CD8-positive, alpha-beta memory T cell (primary cell): ENCODE measurements around the gene RFX3. TPM values are rescaled to one million over a fixed set of nuclear protein-coding genes. Genes with fewer than 3 reads are reported as not detected.
A peak's percentile ranks its signal among the peaks of the same experiment; 100 is the strongest.

ENCODE experiments used
- CTCF ChIA-PET: fragments of 350-600 bp; sonication (Branson Sonifier 250); formaldehyde crosslinking; loops from one replicate; lab custom pipeline; 2021; ENCODE audit warnings: antibody characterized with exemption; lab: Charles Lee
- POLR2A ChIA-PET: fragments of 350-600 bp; sonication (Branson Sonifier 250); formaldehyde crosslinking; loops from one replicate; lab custom pipeline; 2021; ENCODE audit warnings: antibody characterized with exemption; lab: Charles Lee
- DNase-seq, 5 donors: peaks; one replicate each; pipeline versions ENCODE4 v3.0.0 to v3.0.0-alpha.2; 2020 to 2022; ENCODE audit warnings: mixed read lengths in 1 of 5
- H3K27ac ChIP-seq: one replicate; pipeline ENCODE4 v1.7.0; 2013; ENCODE audit warnings: low read depth, mild to moderate bottlenecking, low read length, moderate library complexity
- H3K27me3 ChIP-seq: 2 replicates; pipeline ENCODE4 v1.7.0; 2013; ENCODE audit warnings: low read length, mild to moderate bottlenecking; ENCODE audit not compliant: insufficient read depth, poor library complexity, severe bottlenecking
- H3K36me3 ChIP-seq: 2 replicates; pipeline ENCODE4 v1.7.0; 2013; ENCODE audit warnings: mild to moderate bottlenecking, low read length, moderate library complexity; ENCODE audit not compliant: insufficient read depth
- H3K4me1 ChIP-seq: 2 replicates; pipeline ENCODE4 v1.7.0; 2013; ENCODE audit warnings: mild to moderate bottlenecking, low read length, moderate library complexity; ENCODE audit not compliant: insufficient read depth
- H3K4me3 ChIP-seq: 2 replicates; pipeline ENCODE4 v1.7.0; 2013; ENCODE audit warnings: mild to moderate bottlenecking, low read length
- H3K9me3 ChIP-seq: 2 replicates; pipeline ENCODE4 v1.7.0; 2013; ENCODE audit warnings: mild to moderate bottlenecking, low read length
- H3K27ac Mint-ChIP-seq, 8 donors: one replicate each; pipeline ENCODE4 v1.8.0; 2020 to 2021; ENCODE audit warnings: mixed read lengths in 8 of 8, mild to moderate bottlenecking in 6 of 8, inconsistent platforms in 3 of 8, moderate library complexity in 3 of 8
- H3K27me3 Mint-ChIP-seq, 2 donors: one replicate each; pipeline ENCODE4 v1.8.0; 2020 to 2021; ENCODE audit warnings: mixed read lengths in 2 of 2, mild to moderate bottlenecking in 1 of 2, moderate library complexity in 1 of 2
- H3K36me3 Mint-ChIP-seq, 3 donors: one replicate each; pipeline ENCODE4 v1.8.0; 2020 to 2021; ENCODE audit warnings: mixed read lengths in 3 of 3, inconsistent platforms in 1 of 3, mild to moderate bottlenecking in 1 of 3
- H3K4me1 Mint-ChIP-seq, 3 donors: one replicate each; pipeline ENCODE4 v1.8.0; 2020 to 2021; ENCODE audit warnings: mixed read lengths in 3 of 3, inconsistent platforms in 1 of 3, mild to moderate bottlenecking in 1 of 3
- H3K4me3 Mint-ChIP-seq, 7 donors: one replicate each; pipeline ENCODE4 v1.8.0; 2020 to 2021; ENCODE audit warnings: mixed read lengths in 7 of 7, mild to moderate bottlenecking in 6 of 7, moderate library complexity in 4 of 7, inconsistent platforms in 2 of 7
- H3K9me3 Mint-ChIP-seq, 5 donors: one replicate each; pipeline ENCODE4 v1.8.0; 2020 to 2022; ENCODE audit warnings: mixed read lengths in 5 of 5, mild to moderate bottlenecking in 3 of 5, moderate library complexity in 2 of 5, inconsistent platforms in 1 of 5
- polyA plus RNA-seq: library from polyadenylated mRNA; unstranded; fragments of 300-500 nt; fragmentation: Illumina TruSeq; gene quantifications from one replicate; pipeline ENCODE4 v1.2.3, GENCODE V29; 2021
- total RNA-seq, 2 experiments: library from RNA; stranded (reverse); gene quantifications; one replicate each; pipeline ENCODE4 v1.2.3, GENCODE V29; 2021

RFX3 gene
- total and polyA plus RNA-seq, 3 experiments from 2014 or later: 5.3 to 14.6 (median 14.1) TPM

DNA sequence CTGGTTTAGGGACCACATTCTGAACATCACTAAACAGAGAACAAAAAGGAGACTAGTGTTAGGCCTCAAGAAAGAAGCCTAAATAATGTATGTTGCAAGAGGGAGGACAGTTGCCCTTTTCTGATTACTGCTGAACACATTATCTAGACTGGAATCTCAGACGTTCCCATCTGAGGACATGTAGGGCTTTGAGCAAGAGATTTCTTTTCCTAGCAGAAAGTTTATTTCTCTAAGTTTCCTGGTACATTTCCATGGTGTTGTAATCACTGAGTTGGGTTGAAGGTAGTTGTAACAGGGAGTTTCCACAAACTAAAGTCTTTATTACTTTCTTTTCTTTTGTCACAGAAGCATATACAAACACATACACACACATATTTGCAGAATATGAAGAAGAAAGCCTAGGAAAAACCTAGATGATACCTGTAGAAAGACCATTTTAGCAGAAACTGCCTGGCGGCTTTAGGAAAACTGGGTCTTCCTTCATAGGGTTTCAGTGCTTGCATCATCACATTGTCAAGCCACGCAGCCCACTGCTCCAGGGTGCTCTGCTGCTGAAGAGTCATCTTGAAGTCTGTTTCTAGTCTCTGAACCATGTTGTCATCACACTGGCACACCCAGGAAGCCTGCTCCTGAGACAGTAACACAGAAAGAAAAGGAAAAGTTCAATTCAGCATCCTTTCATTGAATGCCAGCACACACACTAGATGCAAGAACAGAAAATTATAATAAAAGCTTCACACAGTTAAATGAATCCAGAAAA lies 269.1 kb downstream of the RFX3 start:
- CTCF ChIA-PET: no interaction called here
- H3K27me3 ChIP-seq: no peaks in the 10 kb centered on the region
- Mint-ChIP-seq H3K27me3 (no peaks in the 10 kb centered on the region), H3K27ac (peak overlapping the region in 1 of 8 donors; percentile 33), H3K36me3 (peaks cover 25 to 72% (median 44%) of the 10 kb centered on the region in 3 donors), H3K9me3 (no peaks in the 10 kb centered on the region), H3K4me1 (no peaks in the 10 kb centered on the region), H3K4me3 (no peak overlapping the region)
- H3K4me3 ChIP-seq: no peak overlapping the region
- H3K27ac ChIP-seq: no peak overlapping the region
- POLR2A ChIA-PET: no interaction called here
- H3K4me1 ChIP-seq: no peaks in the 10 kb centered on the region
- DNase-seq: no peak
- peaks cover 4% of the 10 kb centered on the region for H3K36me3 ChIP-seq
- H3K9me3 ChIP-seq: no peaks in the 10 kb centered on the region

GRCh38 chr9:3251309-3251708 lies 274.5 kb downstream of the RFX3 start:
- DNase-seq: no peak
- peaks cover 25 to 76% (median 38%) of the 10 kb centered on the region in 3 donors for H3K36me3 Mint-ChIP-seq
- Histone ChIP-seq H3K4me1 (no peaks in the 10 kb centered on the region), H3K4me3 (no peak overlapping the region), H3K9me3 (no peaks in the 10 kb centered on the region), H3K27ac (no peak overlapping the region), H3K27me3 (no peaks in the 10 kb centered on the region), H3K36me3 (peaks cover 4% of the 10 kb centered on the region)
- H3K4me1 Mint-ChIP-seq: no peaks in the 10 kb centered on the region
- POLR2A ChIA-PET: no interaction called here
- H3K27me3 Mint-ChIP-seq: no peaks in the 10 kb centered on the region
- H3K27ac Mint-ChIP-seq: no peak overlapping the region
- CTCF ChIA-PET: no interaction called here
- H3K9me3 Mint-ChIP-seq: no peaks in the 10 kb centered on the region
- no peak overlapping the region for H3K4me3 Mint-ChIP-seq

DNA sequence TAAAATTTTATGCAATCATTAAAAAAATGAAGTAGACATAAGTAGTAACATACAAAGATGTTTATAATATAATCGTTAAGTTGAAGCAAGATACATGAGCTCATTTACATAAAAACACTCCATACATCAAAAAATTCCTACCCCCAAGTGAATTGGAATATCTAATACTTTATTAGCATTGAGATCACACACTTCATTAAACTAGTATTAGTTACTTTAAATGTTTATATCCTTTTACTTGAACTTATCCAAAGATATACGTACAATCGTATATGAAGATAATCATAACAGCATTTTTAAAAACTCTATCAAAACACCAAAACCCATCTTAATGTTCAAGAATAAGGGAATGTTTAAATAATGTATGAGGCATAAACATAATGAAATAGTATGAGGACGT lies 275.1 kb downstream of the RFX3 start:
- no peaks in the 10 kb centered on the region for H3K9me3 Mint-ChIP-seq
- no peak overlapping the region for H3K4me3 Mint-ChIP-seq
- peaks cover 25 to 73% (median 37%) of the 10 kb centered on the region in 3 donors for H3K36me3 Mint-ChIP-seq
- Histone ChIP-seq H3K27ac (no peak overlapping the region), H3K36me3 (peaks cover 4% of the 10 kb centered on the region), H3K27me3 (no peaks in the 10 kb centered on the region), H3K4me1 (no peaks in the 10 kb centered on the region), H3K4me3 (no peak overlapping the region), H3K9me3 (no peaks in the 10 kb centered on the region)
- H3K27ac Mint-ChIP-seq: no peak overlapping the region
- ChIA-PET POLR2A (no interaction called here), CTCF (interaction anchor here (1.8 kb wide), 1 partner anchor 10 kb away, joined by 4 read pairs; no protein-coding TSS in a partner anchor)
- no peaks in the 10 kb centered on the region for H3K27me3 Mint-ChIP-seq
- no peak for DNase-seq
- no peaks in the 10 kb centered on the region for H3K4me1 Mint-ChIP-seq

- Mint-ChIP-seq H3K36me3 (peaks cover 1 to 54% (median 31%) of the 10 kb centered on the region in 3 donors), H3K27ac (no peak overlapping the region), H3K4me1 (no peaks in the 10 kb centered on the region), H3K27me3 (no peaks in the 10 kb centered on the region), H3K9me3 (no peaks in the 10 kb centered on the region), H3K4me3 (no peak overlapping the region)
- Histone ChIP-seq H3K27ac (no peak overlapping the region), H3K36me3 (peaks cover 4% of the 10 kb centered on the region), H3K27me3 (no peaks in the 10 kb centered on the region), H3K9me3 (no peaks in the 10 kb centered on the region), H3K4me1 (no peaks in the 10 kb centered on the region), H3K4me3 (no peak overlapping the region)
- ChIA-PET CTCF (no interaction called here), POLR2A (no interaction called here)
- DNase-seq: no peak
These were observed 278.6 kb downstream of the RFX3 start for GRCh38 chr9:3247211-3247610.

DNA sequence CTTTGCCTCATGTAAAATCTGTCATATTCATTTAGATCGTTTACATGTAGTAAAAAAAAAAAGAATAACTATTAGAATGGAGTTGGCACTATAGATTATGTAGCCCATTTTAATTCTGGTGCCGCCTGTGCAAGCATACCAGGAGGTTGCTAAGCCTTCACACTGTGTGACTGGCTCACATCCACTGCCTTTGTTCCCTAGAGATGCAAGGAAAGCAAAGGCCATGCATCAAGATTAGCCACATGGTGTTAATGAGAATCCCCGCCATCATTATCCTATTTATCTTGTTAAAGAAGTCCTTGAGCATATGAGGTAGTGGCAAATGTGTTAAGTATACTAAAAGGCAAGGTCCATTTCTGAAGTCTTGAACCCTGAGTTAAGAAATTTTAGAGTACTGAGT lies 279.6 kb downstream of the RFX3 start:
- Mint-ChIP-seq H3K4me3 (no peak overlapping the region), H3K4me1 (no peaks in the 10 kb centered on the region), H3K9me3 (no peaks in the 10 kb centered on the region), H3K27ac (no peak overlapping the region), H3K36me3 (peaks cover 0 to 49% (median 28%) of the 10 kb centered on the region in 3 donors), H3K27me3 (no peaks in the 10 kb centered on the region)
- POLR2A ChIA-PET: no interaction called here
- no peak overlapping the region for H3K4me3 ChIP-seq
- peaks cover 4% of the 10 kb centered on the region for H3K36me3 ChIP-seq
- CTCF ChIA-PET: no interaction called here
- DNase-seq: no peak
- H3K27me3 ChIP-seq: no peaks in the 10 kb centered on the region
- H3K27ac ChIP-seq: no peak overlapping the region
- no peaks in the 10 kb centered on the region for H3K4me1 ChIP-seq
- no peaks in the 10 kb centered on the region for H3K9me3 ChIP-seq

GRCh38 chr9:3244963-3245653 lies 280.7 kb downstream of the RFX3 start:
- POLR2A ChIA-PET: no interaction called here
- Mint-ChIP-seq H3K4me1 (peaks cover 0 to 2% (median 0%) of the 10 kb centered on the region in 3 donors), H3K36me3 (peaks cover 0 to 44% (median 25%) of the 10 kb centered on the region in 3 donors), H3K9me3 (no peaks in the 10 kb centered on the region), H3K27me3 (no peaks in the 10 kb centered on the region), H3K4me3 (no peak overlapping the region), H3K27ac (peak overlapping the region in 1 of 8 donors; percentile 8)
- no peaks in the 10 kb centered on the region for H3K9me3 ChIP-seq
- peaks cover 4% of the 10 kb centered on the region for H3K36me3 ChIP-seq
- no peak overlapping the region for H3K4me3 ChIP-seq
- H3K27me3 ChIP-seq: no peaks in the 10 kb centered on the region
- DNase-seq: no peak
- H3K27ac ChIP-seq: no peak overlapping the region
- CTCF ChIA-PET: no interaction called here
- H3K4me1 ChIP-seq: no peaks in the 10 kb centered on the region

GRCh38 chr9:3243683-3244082 lies 282.1 kb downstream of the RFX3 start:
- H3K9me3 ChIP-seq: no peaks in the 10 kb centered on the region
- peaks cover 0 to 38% (median 28%) of the 10 kb centered on the region in 3 donors for H3K36me3 Mint-ChIP-seq
- ChIA-PET CTCF (no interaction called here), POLR2A (no interaction called here)
- no peak overlapping the region for H3K27ac Mint-ChIP-seq
- no peak overlapping the region for H3K4me3 Mint-ChIP-seq
- no peak overlapping the region for H3K27ac ChIP-seq
- H3K9me3 Mint-ChIP-seq: no peaks in the 10 kb centered on the region
- no peaks in the 10 kb centered on the region for H3K4me1 ChIP-seq
- H3K27me3 ChIP-seq: no peaks in the 10 kb centered on the region
- no peak overlapping the region for H3K4me3 ChIP-seq
- H3K4me1 Mint-ChIP-seq: peaks cover 0 to 2% (median 0%) of the 10 kb centered on the region in 3 donors
- DNase-seq: no peak
- no peaks in the 10 kb centered on the region for H3K27me3 Mint-ChIP-seq
- peaks cover 4% of the 10 kb centered on the region for H3K36me3 ChIP-seq

DNA sequence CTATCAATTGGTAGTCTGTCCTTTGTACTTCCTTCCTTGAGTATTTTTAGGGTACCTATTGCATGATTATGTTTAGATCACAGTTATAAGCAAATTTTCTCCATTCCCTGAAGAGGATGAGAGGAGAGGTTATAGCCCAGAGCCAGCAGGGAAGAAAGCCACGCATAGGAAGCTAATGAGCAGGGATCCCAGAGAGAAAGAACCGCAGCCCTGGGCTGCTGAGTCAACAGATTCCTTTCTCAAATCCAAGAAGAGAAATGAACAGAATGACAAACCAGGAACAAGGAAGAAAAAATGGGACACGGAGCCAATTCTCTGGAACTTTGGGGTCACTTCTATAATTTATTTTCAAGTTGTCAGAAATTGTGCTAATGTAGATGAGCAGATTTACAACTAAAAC lies 284.5 kb downstream of the RFX3 start:
- Mint-ChIP-seq H3K36me3 (peaks cover 0 to 32% (median 26%) of the 10 kb centered on the region in 3 donors), H3K27ac (peak overlapping the region in 3 of 8 donors; percentile 8 to 20 (median 12)), H3K4me1 (peaks cover 0 to 2% (median 0%) of the 10 kb centered on the region in 3 donors), H3K4me3 (no peak overlapping the region), H3K9me3 (no peaks in the 10 kb centered on the region), H3K27me3 (no peaks in the 10 kb centered on the region)
- DNase-seq: no peak
- H3K4me1 ChIP-seq: no peaks in the 10 kb centered on the region
- no peak overlapping the region for H3K4me3 ChIP-seq
- no peaks in the 10 kb centered on the region for H3K27me3 ChIP-seq
- no peak overlapping the region for H3K27ac ChIP-seq
- no peaks in the 10 kb centered on the region for H3K36me3 ChIP-seq
- no peaks in the 10 kb centered on the region for H3K9me3 ChIP-seq
- ChIA-PET CTCF (interaction anchor here (0.7 to 1.2 kb wide), 7 partner anchors 8 to 1125 kb away, joined by 3 to 10 read pairs (median 4); no protein-coding TSS in a partner anchor), POLR2A (no interaction called here)
